Measurements from ENCODE around the gene ITGB8. TPM values are rescaled to one million over a fixed set of nuclear protein-coding genes. Genes with fewer than 3 reads are reported as not detected.

The ITGB8 gene
- total and polyA plus RNA-seq, 2 experiments from 2014 or later: 0.71 to 3.0 TPM

DNA sequence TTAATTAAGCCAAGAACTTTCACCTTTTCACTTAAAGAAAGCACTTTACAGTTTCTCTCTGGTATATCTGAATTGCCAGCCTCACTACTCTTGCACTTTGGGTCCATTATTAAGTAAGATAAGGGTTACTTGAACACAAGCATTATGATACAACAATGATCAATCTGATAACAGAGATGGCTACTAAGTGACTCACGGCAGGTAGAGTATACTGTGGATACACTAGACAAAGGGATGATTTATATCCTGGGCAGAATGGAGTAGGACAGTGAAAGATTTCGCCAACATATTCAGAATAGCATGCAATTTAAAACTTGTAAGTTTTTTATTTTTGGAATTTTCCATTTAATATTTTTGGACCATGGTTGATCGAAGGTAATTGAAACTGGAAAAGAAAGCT is 34.3 kb upstream of the ITGB8 start:
- H3K36me3 ChIP-seq (ENCODE audit: insufficient read depth): no peaks in the 10 kb centered on the region
- no peaks in the 10 kb centered on the region for H3F3A ChIP-seq (replicated peaks; ENCODE audit: low read depth)
- no peaks in the 10 kb centered on the region for H3K27me3 ChIP-seq (ENCODE audit: insufficient read depth)
- H3K9me2 ChIP-seq (ENCODE audit: insufficient read depth): no peaks in the 10 kb centered on the region
- no peak overlapping the region for H3K27ac ChIP-seq (ENCODE audit: low read depth)
- no peaks in the 10 kb centered on the region for H3K79me2 ChIP-seq (replicated peaks; ENCODE audit: insufficient read depth)
- H2AFZ ChIP-seq: no peak overlapping the region
- H3K4me2 ChIP-seq: no peak overlapping the region
- ATAC-seq: no peak
- Mint-ChIP-seq H3K9me3 (no peaks in the 10 kb centered on the region), H3K27ac (no peak overlapping the region), H3K27me3 (ENCODE audit: insufficient read depth, low read depth, poor library complexity) (no peaks in the 10 kb centered on the region), H3K36me3 (ENCODE audit: low read depth) (no peaks in the 10 kb centered on the region; the same call in 2 of the 3 replicates), H3K4me1 (peaks cover 8% of the 10 kb centered on the region), H3K4me3 (no peak overlapping the region)
- no peak for DNase-seq (ENCODE audit: low spot score)
- no peaks in the 10 kb centered on the region for H3K4me1 ChIP-seq (ENCODE audit: insufficient read depth)
- no peaks in the 10 kb centered on the region for H4K20me1 ChIP-seq (replicated peaks; ENCODE audit: insufficient read depth)
- no peak overlapping the region for H3K4me3 ChIP-seq
- TF ChIP-seq EZH2phosphoT487 (IDR thresholded peaks at IDR 0.05; ENCODE audit: unreplicated experiment) (no peak), ZNF331 (CRISPR knock-in tag; IDR thresholded peaks at IDR 0.05; ENCODE audit: low read depth) (no peak), EZH2 (IDR thresholded peaks at IDR 0.05; ENCODE audit: low read depth, unreplicated experiment) (no peak), JUNB (IDR thresholded peaks at IDR 0.05; ENCODE audit: unreplicated experiment) (no peak), STAT1 (IDR thresholded peaks at IDR 0.05; ENCODE audit: unreplicated experiment) (no peak), ZNF114 (CRISPR knock-in tag; IDR thresholded peaks at IDR 0.05) (no peak)
- TF ChIP-seq, protein P1, sequence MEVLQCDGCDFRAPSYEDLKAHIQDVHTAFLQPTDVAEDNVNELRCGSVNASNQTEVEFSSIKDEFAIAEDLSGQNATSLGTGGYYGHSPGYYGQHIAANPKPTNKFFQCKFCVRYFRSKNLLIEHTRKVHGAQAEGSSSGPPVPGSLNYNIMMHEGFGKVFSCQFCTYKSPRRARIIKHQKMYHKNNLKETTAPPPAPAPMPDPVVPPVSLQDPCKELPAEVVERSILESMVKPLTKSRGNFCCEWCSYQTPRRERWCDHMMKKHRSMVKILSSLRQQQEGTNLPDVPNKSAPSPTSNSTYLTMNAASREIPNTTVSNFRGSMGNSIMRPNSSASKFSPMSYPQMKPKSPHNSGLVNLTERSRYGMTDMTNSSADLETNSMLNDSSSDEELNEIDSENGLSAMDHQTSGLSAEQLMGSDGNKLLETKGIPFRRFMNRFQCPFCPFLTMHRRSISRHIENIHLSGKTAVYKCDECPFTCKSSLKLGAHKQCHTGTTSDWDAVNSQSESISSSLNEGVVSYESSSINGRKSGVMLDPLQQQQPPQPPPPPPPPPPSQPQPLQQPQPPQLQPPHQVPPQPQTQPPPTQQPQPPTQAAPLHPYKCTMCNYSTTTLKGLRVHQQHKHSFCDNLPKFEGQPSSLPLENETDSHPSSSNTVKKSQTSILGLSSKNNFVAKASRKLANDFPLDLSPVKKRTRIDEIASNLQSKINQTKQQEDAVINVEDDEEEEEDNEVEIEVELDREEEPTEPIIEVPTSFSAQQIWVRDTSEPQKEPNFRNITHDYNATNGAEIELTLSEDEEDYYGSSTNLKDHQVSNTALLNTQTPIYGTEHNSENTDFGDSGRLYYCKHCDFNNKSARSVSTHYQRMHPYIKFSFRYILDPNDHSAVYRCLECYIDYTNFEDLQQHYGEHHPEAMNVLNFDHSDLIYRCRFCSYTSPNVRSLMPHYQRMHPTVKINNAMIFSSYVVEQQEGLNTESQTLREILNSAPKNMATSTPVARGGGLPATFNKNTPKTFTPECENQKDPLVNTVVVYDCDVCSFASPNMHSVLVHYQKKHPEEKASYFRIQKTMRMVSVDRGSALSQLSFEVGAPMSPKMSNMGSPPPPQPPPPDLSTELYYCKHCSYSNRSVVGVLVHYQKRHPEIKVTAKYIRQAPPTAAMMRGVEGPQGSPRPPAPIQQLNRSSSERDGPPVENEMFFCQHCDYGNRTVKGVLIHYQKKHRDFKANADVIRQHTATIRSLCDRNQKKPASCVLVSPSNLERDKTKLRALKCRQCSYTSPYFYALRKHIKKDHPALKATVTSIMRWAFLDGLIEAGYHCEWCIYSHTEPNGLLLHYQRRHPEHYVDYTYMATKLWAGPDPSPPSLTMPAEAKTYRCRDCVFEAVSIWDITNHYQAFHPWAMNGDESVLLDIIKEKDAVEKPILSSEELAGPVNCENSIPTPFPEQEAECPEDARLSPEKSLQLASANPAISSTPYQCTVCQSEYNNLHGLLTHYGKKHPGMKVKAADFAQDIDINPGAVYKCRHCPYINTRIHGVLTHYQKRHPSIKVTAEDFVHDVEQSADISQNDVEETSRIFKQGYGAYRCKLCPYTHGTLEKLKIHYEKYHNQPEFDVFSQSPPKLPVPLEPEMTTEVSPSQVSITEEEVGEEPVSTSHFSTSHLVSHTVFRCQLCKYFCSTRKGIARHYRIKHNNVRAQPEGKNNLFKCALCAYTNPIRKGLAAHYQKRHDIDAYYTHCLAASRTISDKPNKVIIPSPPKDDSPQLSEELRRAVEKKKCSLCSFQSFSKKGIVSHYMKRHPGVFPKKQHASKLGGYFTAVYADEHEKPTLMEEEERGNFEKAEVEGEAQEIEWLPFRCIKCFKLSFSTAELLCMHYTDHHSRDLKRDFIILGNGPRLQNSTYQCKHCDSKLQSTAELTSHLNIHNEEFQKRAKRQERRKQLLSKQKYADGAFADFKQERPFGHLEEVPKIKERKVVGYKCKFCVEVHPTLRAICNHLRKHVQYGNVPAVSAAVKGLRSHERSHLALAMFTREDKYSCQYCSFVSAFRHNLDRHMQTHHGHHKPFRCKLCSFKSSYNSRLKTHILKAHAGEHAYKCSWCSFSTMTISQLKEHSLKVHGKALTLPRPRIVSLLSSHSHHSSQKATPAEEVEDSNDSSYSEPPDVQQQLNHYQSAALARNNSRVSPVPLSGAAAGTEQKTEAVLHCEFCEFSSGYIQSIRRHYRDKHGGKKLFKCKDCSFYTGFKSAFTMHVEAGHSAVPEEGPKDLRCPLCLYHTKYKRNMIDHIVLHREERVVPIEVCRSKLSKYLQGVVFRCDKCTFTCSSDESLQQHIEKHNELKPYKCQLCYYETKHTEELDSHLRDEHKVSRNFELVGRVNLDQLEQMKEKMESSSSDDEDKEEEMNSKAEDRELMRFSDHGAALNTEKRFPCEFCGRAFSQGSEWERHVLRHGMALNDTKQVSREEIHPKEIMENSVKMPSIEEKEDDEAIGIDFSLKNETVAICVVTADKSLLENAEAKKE (CRISPR knock-in tag; IDR thresholded peaks at IDR 0.05): no peak
- TF ChIP-seq, protein P2, sequence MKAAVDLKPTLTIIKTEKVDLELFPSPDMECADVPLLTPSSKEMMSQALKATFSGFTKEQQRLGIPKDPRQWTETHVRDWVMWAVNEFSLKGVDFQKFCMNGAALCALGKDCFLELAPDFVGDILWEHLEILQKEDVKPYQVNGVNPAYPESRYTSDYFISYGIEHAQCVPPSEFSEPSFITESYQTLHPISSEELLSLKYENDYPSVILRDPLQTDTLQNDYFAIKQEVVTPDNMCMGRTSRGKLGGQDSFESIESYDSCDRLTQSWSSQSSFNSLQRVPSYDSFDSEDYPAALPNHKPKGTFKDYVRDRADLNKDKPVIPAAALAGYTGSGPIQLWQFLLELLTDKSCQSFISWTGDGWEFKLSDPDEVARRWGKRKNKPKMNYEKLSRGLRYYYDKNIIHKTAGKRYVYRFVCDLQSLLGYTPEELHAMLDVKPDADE (IDR thresholded peaks at IDR 0.05): no peak

Measured in GM23338 (cell line).